HEK293 (cell line): ENCODE results near the gene FAM171A1.

Experiments used
- CTCF ChIA-PET: fragments of 350-600 bp; formaldehyde crosslinking; extraction: SDS; loops from one replicate; lab custom pipeline; 2021; ENCODE audit warnings: antibody characterized with exemption; lab: Yijun Ruan, JAX
- POLR2A ChIA-PET: fragments of 300-600 bp; formaldehyde crosslinking; extraction: SDS; loops from one replicate; lab custom pipeline; 2020; ENCODE audit warnings: antibody characterized with exemption, inconsistent platforms; lab: Yijun Ruan, JAX
- H3K27ac ChIP-seq: fragments of 200-500 bp; sonication (Bioruptor generic); 2 replicates; pipeline ENCODE4 v1.5.1; 2014; ENCODE audit warnings: low read depth, low read length, control low read depth, inconsistent platforms; ENCODE audit errors: extremely low read depth
- H3K36me3 ChIP-seq, 2 experiments: fragments of 200-500 bp in 1 of 2; sonication (Bioruptor generic) in 1 of 2; 1 replicate in 1 of 2; 2 replicates in 1 of 2; pipeline ENCODE4 v1.5.1; 2014 to 2017; ENCODE audit warnings: inconsistent platforms in 2 of 2, low read length in 2 of 2; ENCODE audit not compliant: control insufficient read depth in 2 of 2, insufficient read depth in 1 of 2
- H3K4me1 ChIP-seq: fragments of 200-500 bp; sonication (Bioruptor generic); 2 replicates; pipeline ENCODE4 v1.5.1; 2014; ENCODE audit warnings: mild to moderate bottlenecking, low read length, inconsistent platforms; ENCODE audit not compliant: control insufficient read depth, insufficient read depth
- H3K4me3 ChIP-seq: 2 replicates; pipeline ENCODE4 v1.5.1; 2011; ENCODE audit warnings: low read depth, mild to moderate bottlenecking, control low read depth, low read length, moderate library complexity
- H3K9me3 ChIP-seq: fragments of 200-500 bp; sonication (Bioruptor generic); 2 replicates; pipeline ENCODE4 v1.5.1; 2014; ENCODE audit warnings: low read depth, low read length, inconsistent platforms; ENCODE audit not compliant: control insufficient read depth, insufficient read depth
- PRDM1 ChIP-seq: fragments of 450-650 bp; formaldehyde crosslinking; IDR thresholded peaks from 2 replicates; pipeline ENCODE4; 2016; ENCODE audit warnings: missing biosample characterization, missing genetic modification characterization
- ZNF155 ChIP-seq: fragments of 450-650 bp; formaldehyde crosslinking; IDR thresholded peaks from 2 replicates; pipeline ENCODE4 v1.5.1; 2016; ENCODE audit warnings: missing biosample characterization, missing genetic modification characterization
- ZNF202 ChIP-seq: fragments of 450-650 bp; formaldehyde crosslinking; IDR thresholded peaks from 2 replicates; pipeline ENCODE4 v1.5.1; 2016; ENCODE audit warnings: missing biosample characterization, missing genetic modification characterization, borderline replicate concordance
- ZNF335 ChIP-seq: fragments of 450-650 bp; formaldehyde crosslinking; conservative IDR thresholded peaks from 2 replicates; pipeline ENCODE4 v1.5.1; 2016; ENCODE audit warnings: missing biosample characterization, missing genetic modification characterization
- ZNF354C ChIP-seq: fragments of 450-650 bp; formaldehyde crosslinking; IDR thresholded peaks from 2 replicates; pipeline ENCODE4 v1.5.1; 2016; ENCODE audit warnings: missing biosample characterization, missing genetic modification characterization, low read depth, borderline replicate concordance
- ZNF501 ChIP-seq: fragments of 450-650 bp; formaldehyde crosslinking; IDR thresholded peaks from 2 replicates; pipeline ENCODE4 v1.5.1; 2016; ENCODE audit warnings: missing biosample characterization, missing genetic modification characterization
- ZNF560 ChIP-seq: fragments of 450-650 bp; formaldehyde crosslinking; IDR thresholded peaks from 2 replicates; pipeline ENCODE4 v1.5.1; 2017; ENCODE audit warnings: missing biosample characterization, missing genetic modification characterization, borderline replicate concordance
- ZNF629 ChIP-seq: fragments of 450-650 bp; formaldehyde crosslinking; IDR thresholded peaks from 2 replicates; pipeline ENCODE4 v1.5.1; 2017; ENCODE audit warnings: missing biosample characterization, missing genetic modification characterization
- TF ChIP-seq, protein P1 (sequence below): fragments of 450-650 bp; formaldehyde crosslinking; IDR thresholded peaks from 2 replicates; pipeline ENCODE4 v1.5.1; 2016; ENCODE audit warnings: missing biosample characterization, missing genetic modification characterization
- TF ChIP-seq, protein P2 (sequence below): fragments of 450-650 bp; formaldehyde crosslinking; IDR thresholded peaks from 2 replicates; pipeline ENCODE4 v1.5.1; 2016; ENCODE audit warnings: missing biosample characterization, missing genetic modification characterization
- TF ChIP-seq, protein P3 (sequence below): fragments of 450-650 bp; formaldehyde crosslinking; IDR thresholded peaks from 2 replicates; pipeline ENCODE4 v1.5.1; 2016; ENCODE audit warnings: missing biosample characterization, missing genetic modification characterization, low read depth
- TF ChIP-seq, protein P4 (sequence below): fragments of 450-650 bp; formaldehyde crosslinking; IDR thresholded peaks from 2 replicates; pipeline ENCODE4 v1.5.1; 2016; ENCODE audit warnings: missing biosample characterization, missing genetic modification characterization

Gene FAM171A1

DNA sequence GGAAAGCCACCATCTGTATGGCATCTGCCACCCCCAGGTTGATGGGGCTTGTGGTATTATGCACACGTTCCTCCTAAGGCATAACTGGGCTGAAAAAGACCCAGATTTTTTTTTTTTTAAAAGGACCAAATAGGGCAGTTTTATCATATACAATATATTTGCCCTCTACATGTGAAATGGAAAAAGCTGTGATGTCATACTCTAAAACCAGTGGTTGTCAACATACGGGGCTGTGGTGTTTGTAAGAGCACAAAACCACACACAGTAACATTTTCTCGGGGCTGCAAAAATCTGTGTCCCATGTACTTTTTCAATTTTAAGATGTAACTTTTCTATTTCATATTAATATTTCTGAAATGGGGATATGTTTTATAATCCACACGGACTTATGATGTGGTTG is 34.9 kb downstream of the FAM171A1 start:
- ChIA-PET CTCF (interaction anchor here (0.6 kb wide), 1 partner anchor 1136 kb away, joined by 4 read pairs; no protein-coding TSS in a partner anchor), POLR2A (no interaction called here)

DNA sequence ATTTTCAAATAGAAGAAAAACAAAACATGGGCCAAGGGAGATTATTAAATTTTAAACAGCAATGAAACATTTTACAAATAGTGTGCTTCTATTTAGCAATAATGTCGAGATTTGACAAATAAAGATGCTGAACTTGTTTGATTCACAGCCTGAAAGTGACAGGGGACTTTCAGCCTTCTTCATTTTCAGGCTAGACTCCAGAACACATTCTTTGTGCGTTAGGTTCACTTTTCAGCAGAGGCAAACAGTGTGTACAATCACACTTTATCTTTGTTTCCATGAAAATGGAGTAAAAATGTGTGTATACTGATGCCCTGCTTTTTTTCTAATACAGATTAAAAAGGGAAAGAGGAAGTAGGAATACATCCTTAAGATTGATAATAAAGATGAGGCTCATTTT is 35.6 kb downstream of the FAM171A1 start:
- Histone ChIP-seq H3K4me1 (peaks cover 11% of the 10 kb centered on the region), H3K4me3 (no peak overlapping the region), H3K9me3 (no peaks in the 10 kb centered on the region), H3K36me3 (no peaks in the 10 kb centered on the region; a peak in 1 of 3 replicates), H3K27ac (no peak overlapping the region)
- POLR2A ChIA-PET = interaction anchor here (0.6 kb wide), 1 partner anchor 70 kb away, joined by 7 read pairs; no protein-coding TSS in a partner anchor
- TF ChIP-seq, protein P1, sequence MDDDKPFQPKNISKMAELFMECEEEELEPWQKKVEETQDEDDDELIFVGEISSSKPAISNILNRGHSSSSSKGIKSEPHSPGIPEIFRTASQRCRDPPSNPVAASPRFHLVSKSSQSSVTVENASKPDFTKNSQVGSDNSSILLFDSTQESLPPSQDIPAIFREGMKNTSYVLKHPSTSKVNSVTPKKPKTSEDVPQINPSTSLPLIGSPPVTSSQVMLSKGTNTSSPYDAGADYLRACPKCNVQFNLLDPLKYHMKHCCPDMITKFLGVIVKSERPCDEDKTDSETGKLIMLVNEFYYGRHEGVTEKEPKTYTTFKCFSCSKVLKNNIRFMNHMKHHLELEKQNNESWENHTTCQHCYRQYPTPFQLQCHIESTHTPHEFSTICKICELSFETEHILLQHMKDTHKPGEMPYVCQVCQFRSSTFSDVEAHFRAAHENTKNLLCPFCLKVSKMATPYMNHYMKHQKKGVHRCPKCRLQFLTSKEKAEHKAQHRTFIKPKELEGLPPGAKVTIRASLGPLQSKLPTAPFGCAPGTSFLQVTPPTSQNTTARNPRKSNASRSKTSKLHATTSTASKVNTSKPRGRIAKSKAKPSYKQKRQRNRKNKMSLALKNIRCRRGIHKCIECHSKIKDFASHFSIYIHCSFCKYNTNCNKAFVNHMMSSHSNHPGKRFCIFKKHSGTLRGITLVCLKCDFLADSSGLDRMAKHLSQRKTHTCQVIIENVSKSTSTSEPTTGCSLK (tag by site-specific recombination) = no peak
- TF ChIP-seq, protein P2, sequence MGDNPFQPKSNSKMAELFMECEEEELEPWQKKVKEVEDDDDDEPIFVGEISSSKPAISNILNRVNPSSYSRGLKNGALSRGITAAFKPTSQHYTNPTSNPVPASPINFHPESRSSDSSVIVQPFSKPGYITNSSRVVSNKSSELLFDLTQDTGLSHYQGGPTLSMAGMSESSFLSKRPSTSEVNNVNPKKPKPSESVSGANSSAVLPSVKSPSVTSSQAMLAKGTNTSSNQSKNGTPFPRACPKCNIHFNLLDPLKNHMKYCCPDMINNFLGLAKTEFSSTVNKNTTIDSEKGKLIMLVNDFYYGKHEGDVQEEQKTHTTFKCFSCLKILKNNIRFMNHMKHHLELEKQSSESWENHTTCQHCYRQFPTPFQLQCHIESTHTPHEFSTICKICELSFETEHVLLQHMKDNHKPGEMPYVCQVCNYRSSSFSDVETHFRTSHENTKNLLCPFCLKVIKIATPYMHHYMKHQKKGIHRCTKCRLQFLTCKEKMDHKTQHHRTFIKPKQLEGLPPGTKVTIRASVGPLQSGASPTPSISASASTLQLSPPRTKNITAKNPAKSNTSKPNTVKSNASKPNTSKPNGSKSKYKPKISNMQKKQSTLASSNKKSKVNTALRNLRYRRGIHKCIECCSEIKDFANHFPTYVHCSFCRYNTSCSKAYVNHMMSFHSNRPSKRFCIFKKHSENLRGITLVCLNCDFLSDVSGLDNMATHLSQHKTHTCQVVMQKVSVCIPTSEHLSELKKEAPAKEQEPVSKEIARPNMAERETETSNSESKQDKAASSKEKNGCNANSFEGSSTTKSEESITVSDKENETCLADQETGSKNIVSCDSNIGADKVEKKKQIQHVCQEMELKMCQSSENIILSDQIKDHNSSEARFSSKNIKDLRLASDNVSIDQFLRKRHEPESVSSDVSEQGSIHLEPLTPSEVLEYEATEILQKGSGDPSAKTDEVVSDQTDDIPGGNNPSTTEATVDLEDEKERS (tag by site-specific recombination) = no peak
- 0 out of 2 replicates have a peak, but pooled peaks have one; percentile 46 for TF ChIP-seq PRDM1 (tag by site-specific recombination)
- CTCF ChIA-PET = no interaction called here

More for the DNA sequence above, 34.9 kb downstream of the FAM171A1 start:
- Histone ChIP-seq H3K36me3 (no peaks in the 10 kb centered on the region; a peak in 1 of 3 replicates), H3K9me3 (no peaks in the 10 kb centered on the region), H3K27ac (no peak overlapping the region), H3K4me3 (no peak overlapping the region), H3K4me1 (peaks cover 11% of the 10 kb centered on the region)
- TF ChIP-seq ZNF501 = no peak
- TF ChIP-seq, protein P3, sequence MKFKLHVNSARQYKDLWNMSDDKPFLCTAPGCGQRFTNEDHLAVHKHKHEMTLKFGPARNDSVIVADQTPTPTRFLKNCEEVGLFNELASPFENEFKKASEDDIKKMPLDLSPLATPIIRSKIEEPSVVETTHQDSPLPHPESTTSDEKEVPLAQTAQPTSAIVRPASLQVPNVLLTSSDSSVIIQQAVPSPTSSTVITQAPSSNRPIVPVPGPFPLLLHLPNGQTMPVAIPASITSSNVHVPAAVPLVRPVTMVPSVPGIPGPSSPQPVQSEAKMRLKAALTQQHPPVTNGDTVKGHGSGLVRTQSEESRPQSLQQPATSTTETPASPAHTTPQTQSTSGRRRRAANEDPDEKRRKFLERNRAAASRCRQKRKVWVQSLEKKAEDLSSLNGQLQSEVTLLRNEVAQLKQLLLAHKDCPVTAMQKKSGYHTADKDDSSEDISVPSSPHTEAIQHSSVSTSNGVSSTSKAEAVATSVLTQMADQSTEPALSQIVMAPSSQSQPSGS (tag by site-specific recombination) = peak; percentile 36; the same call in 1 of the 2 replicates
- peak; percentile 24; the same call in 1 of the 2 replicates for TF ChIP-seq ZNF335 (tag by site-specific recombination)
- no peak for TF ChIP-seq ZNF155 (tag by site-specific recombination)
- 0 out of 2 replicates have a peak, but pooled peaks have one; percentile 40 for TF ChIP-seq ZNF629 (tag by site-specific recombination)

DNA sequence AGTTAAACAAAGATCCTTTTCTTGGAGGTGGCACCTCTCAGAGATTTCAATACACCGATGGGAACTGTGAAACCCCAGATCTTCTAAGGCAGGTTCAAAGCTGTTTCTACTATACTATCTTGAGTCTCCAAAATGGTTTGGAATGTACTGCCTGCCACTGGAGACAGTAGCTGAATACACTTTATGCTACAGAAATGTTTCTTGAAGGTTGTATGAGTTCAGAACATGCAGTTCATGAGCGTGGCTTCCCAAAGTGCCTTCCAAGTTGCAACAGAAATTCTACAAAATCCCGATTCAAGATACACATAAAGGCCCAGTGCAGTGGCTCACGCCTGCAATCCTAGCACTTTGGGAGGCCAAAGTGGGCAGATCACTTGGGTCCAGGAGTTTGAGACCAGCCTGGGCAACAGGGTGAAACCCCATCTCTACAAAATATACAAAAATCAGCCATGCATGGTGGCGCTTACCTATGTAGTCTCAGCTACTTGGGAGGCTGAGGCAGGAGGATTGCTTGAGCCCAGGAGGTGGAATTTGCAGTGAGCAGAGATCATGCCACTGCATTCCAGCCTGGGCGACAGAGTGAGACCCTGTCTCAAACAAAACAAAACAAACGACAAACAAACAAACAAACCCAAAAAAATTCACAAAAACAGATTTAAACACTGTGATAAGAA is 36.3 kb downstream of the FAM171A1 start:
- peaks cover 11% of the 10 kb centered on the region for H3K4me1 ChIP-seq
- no peak overlapping the region for H3K4me3 ChIP-seq
- no peak for TF ChIP-seq ZNF202
- TF ChIP-seq ZNF560 (tag by site-specific recombination) = no peak
- no peak for TF ChIP-seq ZNF354C
- TF ChIP-seq, protein P4, sequence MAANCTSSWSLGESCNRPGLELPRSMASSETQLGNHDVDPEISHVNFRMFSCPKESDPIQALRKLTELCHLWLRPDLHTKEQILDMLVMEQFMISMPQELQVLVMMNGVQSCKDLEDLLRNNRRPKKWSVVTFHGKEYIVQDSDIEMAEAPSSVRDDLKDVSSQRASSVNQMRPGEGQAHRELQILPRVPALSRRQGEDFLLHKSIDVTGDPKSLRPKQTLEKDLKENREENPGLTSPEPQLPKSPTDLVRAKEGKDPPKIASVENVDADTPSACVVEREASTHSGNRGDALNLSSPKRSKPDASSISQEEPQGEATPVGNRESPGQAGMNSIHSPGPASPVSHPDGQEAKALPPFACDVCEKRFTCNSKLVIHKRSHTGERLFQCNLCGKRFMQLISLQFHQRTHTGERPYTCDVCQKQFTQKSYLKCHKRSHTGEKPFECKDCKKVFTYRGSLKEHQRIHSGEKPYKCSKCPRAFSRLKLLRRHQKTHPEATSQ = no peak
- no peaks in the 10 kb centered on the region; a peak in 1 of 3 replicates for H3K36me3 ChIP-seq
- ChIA-PET POLR2A (no interaction called here), CTCF (no interaction called here)
- no peak overlapping the region for H3K27ac ChIP-seq
- H3K9me3 ChIP-seq = no peaks in the 10 kb centered on the region
